ENCODE data around the gene EGF. TPM values are rescaled to one million over a fixed set of nuclear protein-coding genes. Genes with fewer than 3 reads are reported as not detected.

EGF gene
- total RNA-seq, 1 experiment from 2014 or later: not detected

GRCh38 chr4:109945056-109945455, 32.4 kb downstream of the EGF start:
- H3K27me3 ChIP-seq (ENCODE audit: control insufficient read depth, insufficient read depth, low read length): no peaks in the 10 kb centered on the region
- in situ Hi-C loops (cut with HindIII; ENCODE audit: low pct_unique_long_range_greater_than_20kb, low sequenced_read_pairs) (no loop called here), intact Hi-C loops (cut with micrococcal nuclease; ENCODE audit: unreplicated experiment) (no loop called here)
- ATAC-seq: no peak
- H3K36me3 ChIP-seq (ENCODE audit: control insufficient read depth, insufficient read depth, low read length): no peaks in the 10 kb centered on the region
- no peak overlapping the region for H3K27ac ChIP-seq (ENCODE audit: low read length)
- no peaks in the 10 kb centered on the region for H3K4me1 ChIP-seq (ENCODE audit: control insufficient read depth, insufficient read depth, low read length)
- H3K9me3 ChIP-seq (ENCODE audit: control insufficient read depth, insufficient read depth, low read depth, low read length): no peaks in the 10 kb centered on the region
- no peak overlapping the region for H3K4me3 ChIP-seq (ENCODE audit: low read depth in 2 of 2, low read length in 2 of 2)
- ChIA-PET CTCF (no interaction called here), POLR2A (no interaction called here)
- no peak for DNase-seq (ENCODE audit: low read depth, low spot score)
- no TSS peak for BruUV-seq (replicated peaks)
- TF ChIP-seq REST (IDR thresholded peaks at IDR 0.05; ENCODE audit: insufficient read depth in 1 of 2, low read depth in 2 of 2, low read length in 1 of 2) (no peak), SIN3A (IDR thresholded peaks at IDR 0.05; ENCODE audit: borderline replicate concordance, insufficient read depth, low read depth, low read length) (no peak), POLR2AphosphoS5 (IDR thresholded peaks at IDR 0.05; ENCODE audit: low read depth, low read length) (no peak), TCF7L2 (IDR thresholded peaks at IDR 0.05; ENCODE audit: low read depth, low read length) (no peak)
- TF ChIP-seq, protein P1, sequence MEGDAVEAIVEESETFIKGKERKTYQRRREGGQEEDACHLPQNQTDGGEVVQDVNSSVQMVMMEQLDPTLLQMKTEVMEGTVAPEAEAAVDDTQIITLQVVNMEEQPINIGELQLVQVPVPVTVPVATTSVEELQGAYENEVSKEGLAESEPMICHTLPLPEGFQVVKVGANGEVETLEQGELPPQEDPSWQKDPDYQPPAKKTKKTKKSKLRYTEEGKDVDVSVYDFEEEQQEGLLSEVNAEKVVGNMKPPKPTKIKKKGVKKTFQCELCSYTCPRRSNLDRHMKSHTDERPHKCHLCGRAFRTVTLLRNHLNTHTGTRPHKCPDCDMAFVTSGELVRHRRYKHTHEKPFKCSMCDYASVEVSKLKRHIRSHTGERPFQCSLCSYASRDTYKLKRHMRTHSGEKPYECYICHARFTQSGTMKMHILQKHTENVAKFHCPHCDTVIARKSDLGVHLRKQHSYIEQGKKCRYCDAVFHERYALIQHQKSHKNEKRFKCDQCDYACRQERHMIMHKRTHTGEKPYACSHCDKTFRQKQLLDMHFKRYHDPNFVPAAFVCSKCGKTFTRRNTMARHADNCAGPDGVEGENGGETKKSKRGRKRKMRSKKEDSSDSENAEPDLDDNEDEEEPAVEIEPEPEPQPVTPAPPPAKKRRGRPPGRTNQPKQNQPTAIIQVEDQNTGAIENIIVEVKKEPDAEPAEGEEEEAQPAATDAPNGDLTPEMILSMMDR (IDR thresholded peaks at IDR 0.05): no peak

- H3K4me3 ChIP-seq (ENCODE audit: low read depth in 2 of 2, low read length in 2 of 2): no peak overlapping the region
- TF ChIP-seq SIN3A (IDR thresholded peaks at IDR 0.05; ENCODE audit: borderline replicate concordance, insufficient read depth, low read depth, low read length) (no peak), TCF7L2 (IDR thresholded peaks at IDR 0.05; ENCODE audit: low read depth, low read length) (no peak), REST (IDR thresholded peaks at IDR 0.05; ENCODE audit: insufficient read depth in 1 of 2, low read depth in 2 of 2, low read length in 1 of 2) (no peak)
- TF ChIP-seq, protein P1 (IDR thresholded peaks at IDR 0.05): no peak
- BruUV-seq (replicated peaks): no TSS peak
- in situ Hi-C loops (cut with HindIII; ENCODE audit: low pct_unique_long_range_greater_than_20kb, low sequenced_read_pairs): no loop called here
- no peak for DNase-seq (ENCODE audit: low read depth, low spot score)
- no peak overlapping the region for H3K27ac ChIP-seq (ENCODE audit: low read length)
- intact Hi-C loops (cut with micrococcal nuclease; ENCODE audit: unreplicated experiment): no loop called here
- ChIA-PET POLR2A (no interaction called here), CTCF (no interaction called here)
- no peaks in the 10 kb centered on the region for H3K36me3 ChIP-seq (ENCODE audit: control insufficient read depth, insufficient read depth, low read length)
- no peaks in the 10 kb centered on the region for H3K27me3 ChIP-seq (ENCODE audit: control insufficient read depth, insufficient read depth, low read length)
- ATAC-seq: no peak
- H3K4me1 ChIP-seq (ENCODE audit: control insufficient read depth, insufficient read depth, low read length): no peaks in the 10 kb centered on the region
- H3K9me3 ChIP-seq (ENCODE audit: control insufficient read depth, insufficient read depth, low read depth, low read length): no peaks in the 10 kb centered on the region
Measured at GRCh38 chr4:109946120-109946519, 33.4 kb downstream of the EGF start.
